Lower leg skin (tissue), 3 donors: ENCODE data around the gene TXNDC9.

Experiments
- POLR2A ChIP-seq, 2 donors: fragments of 450-650 bp; IDR thresholded peaks; one replicate each; pipeline ENCODE4 v1.6.1; 2016 to 2017; ENCODE audit warnings: antibody characterized with exemption in 2 of 2, mild to moderate bottlenecking in 1 of 2, moderate library complexity in 1 of 2
- TF ChIP-seq, protein P1 (sequence below), 3 donors: fragments of 450-650 bp; IDR thresholded peaks; one replicate each; pipeline ENCODE4 v1.5.1; 2016; ENCODE audit warnings: antibody characterized with exemption in 3 of 3, mild to moderate bottlenecking in 3 of 3, moderate library complexity in 2 of 3

GRCh38 chr2:99350194-99350593 is 14.1 kb upstream of the TXNDC9 start:
- TF ChIP-seq, protein P1, sequence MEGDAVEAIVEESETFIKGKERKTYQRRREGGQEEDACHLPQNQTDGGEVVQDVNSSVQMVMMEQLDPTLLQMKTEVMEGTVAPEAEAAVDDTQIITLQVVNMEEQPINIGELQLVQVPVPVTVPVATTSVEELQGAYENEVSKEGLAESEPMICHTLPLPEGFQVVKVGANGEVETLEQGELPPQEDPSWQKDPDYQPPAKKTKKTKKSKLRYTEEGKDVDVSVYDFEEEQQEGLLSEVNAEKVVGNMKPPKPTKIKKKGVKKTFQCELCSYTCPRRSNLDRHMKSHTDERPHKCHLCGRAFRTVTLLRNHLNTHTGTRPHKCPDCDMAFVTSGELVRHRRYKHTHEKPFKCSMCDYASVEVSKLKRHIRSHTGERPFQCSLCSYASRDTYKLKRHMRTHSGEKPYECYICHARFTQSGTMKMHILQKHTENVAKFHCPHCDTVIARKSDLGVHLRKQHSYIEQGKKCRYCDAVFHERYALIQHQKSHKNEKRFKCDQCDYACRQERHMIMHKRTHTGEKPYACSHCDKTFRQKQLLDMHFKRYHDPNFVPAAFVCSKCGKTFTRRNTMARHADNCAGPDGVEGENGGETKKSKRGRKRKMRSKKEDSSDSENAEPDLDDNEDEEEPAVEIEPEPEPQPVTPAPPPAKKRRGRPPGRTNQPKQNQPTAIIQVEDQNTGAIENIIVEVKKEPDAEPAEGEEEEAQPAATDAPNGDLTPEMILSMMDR (IDR thresholded peaks at IDR 0.05), result no peak
- no peak for TF ChIP-seq POLR2A (IDR thresholded peaks at IDR 0.05)
